Measurements from ENCODE around the gene PRR18.

- TF ChIP-seq CTCF (conservative IDR thresholded peaks at IDR 0.05; ENCODE audit: low read depth, low read length): no peak
- TF ChIP-seq EZH2 (IDR thresholded peaks at IDR 0.05; ENCODE audit: borderline replicate concordance, low read depth, low read length, poor library complexity, severe bottlenecking): no peak
Observed at GRCh38 chr6:166257911-166258318, 50.3 kb downstream of the PRR18 start.
